Smooth muscle cell (in vitro differentiated cells): ENCODE data around the gene ADAMTS19. TPM values are rescaled to one million over a fixed set of nuclear protein-coding genes. Genes with fewer than 3 reads are reported as not detected.

Source experiments
- DNase-seq: peaks from one replicate; lab custom pipeline; 2025; ENCODE audit not compliant: unreplicated experiment; lab: John Stamatoyannopoulos, UW
- H2AFZ ChIP-seq: fragments of 200-600 bp; sonication (generic); 2 replicates; pipeline ENCODE4 v1.6.0; 2016; ENCODE audit warnings: antibody characterized with exemption, low read depth, mild to moderate bottlenecking
- H3F3A ChIP-seq: fragments of 200-600 bp; sonication (generic); 2 replicates; pipeline ENCODE4 v1.6.0; 2017; ENCODE audit warnings: antibody characterized with exemption, low read depth
- H3K27ac ChIP-seq: fragments of 200-600 bp; sonication (generic); 2 replicates; pipeline ENCODE4 v1.5.1; 2016; ENCODE audit warnings: low read depth, mild to moderate bottlenecking
- H3K27me3 ChIP-seq: fragments of 200-600 bp; sonication (generic); 2 replicates; pipeline ENCODE4 v1.6.1; 2016; ENCODE audit warnings: low read depth, mild to moderate bottlenecking
- H3K36me3 ChIP-seq: fragments of 200-600 bp; sonication (generic); 2 replicates; pipeline ENCODE4 v1.5.1; 2016; ENCODE audit warnings: low read depth
- H3K4me1 ChIP-seq: fragments of 200-600 bp; sonication (generic); 2 replicates; pipeline ENCODE4 v1.5.1; 2016; ENCODE audit warnings: low read depth
- H3K4me2 ChIP-seq: fragments of 200-600 bp; sonication (generic); 2 replicates; pipeline ENCODE4 v1.6.0; 2016; ENCODE audit warnings: mild to moderate bottlenecking
- H3K4me3 ChIP-seq: fragments of 200-600 bp; sonication (generic); 2 replicates; pipeline ENCODE4 v1.5.1; 2016; ENCODE audit warnings: mild to moderate bottlenecking
- H3K79me2 ChIP-seq: fragments of 200-600 bp; sonication (generic); 2 replicates; pipeline ENCODE4 v1.6.0; 2016; ENCODE audit warnings: low read depth, mild to moderate bottlenecking
- H3K9ac ChIP-seq: fragments of 200-600 bp; sonication (generic); 2 replicates; pipeline ENCODE4 v1.6.0; 2016; ENCODE audit warnings: low read depth
- H3K9me3 ChIP-seq: fragments of 200-600 bp; sonication (generic); replicated peaks from 2 replicates; pipeline ENCODE4 v1.5.1; 2016; ENCODE audit warnings: low read depth
- H4K20me1 ChIP-seq: fragments of 200-600 bp; sonication (generic); 2 replicates; pipeline ENCODE4 v1.6.0; 2016; ENCODE audit warnings: low read depth
- CTCF ChIP-seq: fragments of 200-600 bp; sonication (generic); IDR thresholded peaks from 2 replicates; pipeline ENCODE4 v1.5.1; 2017; ENCODE audit warnings: borderline replicate concordance, mild to moderate bottlenecking, antibody characterized with exemption; ENCODE audit not compliant: insufficient read depth, poor library complexity, severe bottlenecking
- WGBS: methylation state at CpG from one replicate; pipeline ENCODE4 v1.1.7; 2016; ENCODE audit warnings: low lambda C conversion rate; 5-methylcytosine and 5-hydroxymethylcytosine counted together
- polyA plus RNA-seq: library from polyadenylated mRNA; unstranded; fragments of >200 nt; fragmentation: Nextera tagmentation; extraction: Ambion mirVana; gene quantifications from 2 replicates; pipeline ENCODE4 v1.2.1, GENCODE V29; 2016
- total RNA-seq: library from RNA; depleted of rRNA; stranded (reverse); fragments of >200 nt; gene quantifications from 2 replicates; pipeline ENCODE4 v1.2.3, GENCODE V29; 2014

ADAMTS19 gene
- total and polyA plus RNA-seq, 2 experiments from 2014 or later: 4.5 to 4.9 TPM

- no peaks in the 10 kb centered on the region for H3K4me1 ChIP-seq
- no peak overlapping the region for H3K27ac ChIP-seq
- no peaks in the 10 kb centered on the region for H3K36me3 ChIP-seq
- WGBS: 93% methylated on average over 2 of the region's 2 CpGs
- H3F3A ChIP-seq: no peaks in the 10 kb centered on the region
- H2AFZ ChIP-seq: no peak overlapping the region
- H3K4me2 ChIP-seq: no peak overlapping the region
- TF ChIP-seq CTCF: no peak
- H3K9ac ChIP-seq: no peak overlapping the region
- DNase-seq: no peak
- H3K4me3 ChIP-seq: no peak overlapping the region
- H3K79me2 ChIP-seq: no peaks in the 10 kb centered on the region
- no peaks in the 10 kb centered on the region for H4K20me1 ChIP-seq
- H3K27me3 ChIP-seq: no peaks in the 10 kb centered on the region
- no peaks in the 10 kb centered on the region for H3K9me3 ChIP-seq
These were observed 14.7 kb upstream of the ADAMTS19 start for GRCh38 chr5:129445379-129445778.

GRCh38 chr5:129447968-129448367, 12.1 kb upstream of the ADAMTS19 start:
- H2AFZ ChIP-seq: no peak overlapping the region
- no peak overlapping the region for H3K4me3 ChIP-seq
- H3K4me1 ChIP-seq: no peaks in the 10 kb centered on the region
- DNase-seq: no peak
- H4K20me1 ChIP-seq: no peaks in the 10 kb centered on the region
- H3K79me2 ChIP-seq: no peaks in the 10 kb centered on the region
- H3K36me3 ChIP-seq: no peaks in the 10 kb centered on the region
- H3K4me2 ChIP-seq: no peak overlapping the region
- H3K27ac ChIP-seq: no peak overlapping the region
- WGBS: 67% methylated on average over 2 of the region's 2 CpGs
- no peak overlapping the region for H3K9ac ChIP-seq
- no peak for TF ChIP-seq CTCF
- no peaks in the 10 kb centered on the region for H3K9me3 ChIP-seq
- no peaks in the 10 kb centered on the region for H3K27me3 ChIP-seq
- H3F3A ChIP-seq: no peaks in the 10 kb centered on the region

GRCh38 chr5:129448654-129449053, 11.4 kb upstream of the ADAMTS19 start:
- no peak overlapping the region for H2AFZ ChIP-seq
- H3K4me2 ChIP-seq: no peak overlapping the region
- DNase-seq: no peak
- H3K4me3 ChIP-seq: no peak overlapping the region
- TF ChIP-seq CTCF: no peak
- no peaks in the 10 kb centered on the region for H4K20me1 ChIP-seq
- no peaks in the 10 kb centered on the region for H3K27me3 ChIP-seq
- no peaks in the 10 kb centered on the region for H3F3A ChIP-seq
- no peaks in the 10 kb centered on the region for H3K36me3 ChIP-seq
- H3K4me1 ChIP-seq: no peaks in the 10 kb centered on the region
- no peaks in the 10 kb centered on the region for H3K79me2 ChIP-seq
- H3K27ac ChIP-seq: no peak overlapping the region
- H3K9ac ChIP-seq: no peak overlapping the region
- WGBS: 92% methylated on average over 4 of the region's 4 CpGs
- no peaks in the 10 kb centered on the region for H3K9me3 ChIP-seq

- Histone ChIP-seq H3K9me3 (no peaks in the 10 kb centered on the region), H3K27ac (no peak overlapping the region), H3K36me3 (no peaks in the 10 kb centered on the region), H4K20me1 (no peaks in the 10 kb centered on the region), H3F3A (no peaks in the 10 kb centered on the region), H3K9ac (no peak overlapping the region), H3K27me3 (no peaks in the 10 kb centered on the region), H3K4me1 (peaks cover 5% of the 10 kb centered on the region), H3K4me2 (no peak overlapping the region), H2AFZ (no peak overlapping the region), H3K79me2 (no peaks in the 10 kb centered on the region), H3K4me3 (no peak overlapping the region)
- no peak for DNase-seq
- TF ChIP-seq CTCF: no peak
- 100% methylated on average over 2 of the region's 2 CpGs for WGBS
These were observed 5.6 kb upstream of the ADAMTS19 start for GRCh38 chr5:129454461-129454860.
